Panc1 (cell line): ENCODE results near the gene RIMS1. TPM values are rescaled to one million over a fixed set of nuclear protein-coding genes. Genes with fewer than 3 reads are reported as not detected.

Experiments used
- ATAC-seq: fragments of 200-7000 bp; cut with Tn5 transposase; 2 replicates; pipeline ENCODE4 v1.9.1; 2020; ENCODE audit warnings: mild to moderate bottlenecking, moderate library complexity
- BruUV-seq: library from RNA; stranded (reverse); fragments of 400-500 nt; replicated peaks from 2 replicates; lab custom pipeline; 2021; lab: Mats Ljungman, UMichigan
- CTCF ChIA-PET: fragments of 300-600 bp; sonication (Branson Sonifier 250); formaldehyde crosslinking; loops from one replicate; lab custom pipeline; 2022; ENCODE audit warnings: antibody characterized with exemption; lab: Charles Lee
- POLR2A ChIA-PET: fragments of 300-600 bp; sonication (Branson Sonifier 250); formaldehyde crosslinking; loops from one replicate; lab custom pipeline; 2022; ENCODE audit warnings: antibody characterized with exemption; lab: Charles Lee
- DNase-seq: peaks from one replicate; pipeline ENCODE4 v3.0.0-alpha.2; 2010; ENCODE audit warnings: low read depth, low spot score
- H3K27ac ChIP-seq: 2 replicates; pipeline ENCODE4 v1.5.1; 2011; ENCODE audit warnings: mild to moderate bottlenecking, low read length, inconsistent platforms
- H3K27me3 ChIP-seq: fragments of 200-500 bp; sonication (Bioruptor generic); 2 replicates; pipeline ENCODE4 v1.6.0; 2014; ENCODE audit warnings: low read length, inconsistent platforms; ENCODE audit not compliant: control insufficient read depth, insufficient read depth
- H3K36me3 ChIP-seq: fragments of 200-500 bp; sonication (Bioruptor generic); 2 replicates; pipeline ENCODE4 v1.5.1; 2014; ENCODE audit warnings: inconsistent platforms, mild to moderate bottlenecking, low read length, moderate library complexity; ENCODE audit not compliant: control insufficient read depth, insufficient read depth
- H3K4me1 ChIP-seq: 2 replicates; pipeline ENCODE4 v1.5.1; 2011; ENCODE audit warnings: inconsistent platforms, mild to moderate bottlenecking, low read length, moderate library complexity; ENCODE audit not compliant: control insufficient read depth, insufficient read depth
- H3K4me3 ChIP-seq, 2 experiments: 2 replicates each; pipeline ENCODE4 v1.5.1; 2011 to 2012; ENCODE audit warnings: low read depth in 2 of 2, low read length in 2 of 2, mild to moderate bottlenecking in 2 of 2, inconsistent platforms in 1 of 2, moderate library complexity in 1 of 2
- H3K9me3 ChIP-seq: fragments of 200-500 bp; sonication (Bioruptor generic); 2 replicates; pipeline ENCODE4 v1.5.1; 2014; ENCODE audit warnings: low read depth, mild to moderate bottlenecking, inconsistent platforms, low read length, moderate library complexity; ENCODE audit not compliant: control insufficient read depth, insufficient read depth
- POLR2AphosphoS5 ChIP-seq: IDR thresholded peaks from 2 replicates; pipeline ENCODE4 v1.6.1; 2012; ENCODE audit warnings: mild to moderate bottlenecking, low read depth, low read length, moderate library complexity
- REST ChIP-seq, 2 experiments: IDR thresholded peaks; 2 replicates each; pipeline ENCODE4 v1.6.1; 2011 to 2012; ENCODE audit warnings: low read depth in 2 of 2, control low read depth in 1 of 2, low read length in 1 of 2, mild to moderate bottlenecking in 1 of 2, moderate library complexity in 1 of 2; ENCODE audit not compliant: insufficient read depth in 1 of 2
- SIN3A ChIP-seq: IDR thresholded peaks from 2 replicates; pipeline ENCODE4 v1.6.1; 2012; ENCODE audit warnings: low read depth, mild to moderate bottlenecking, low read length, moderate library complexity, borderline replicate concordance; ENCODE audit not compliant: insufficient read depth
- TCF7L2 ChIP-seq: IDR thresholded peaks from 2 replicates; pipeline ENCODE4 v1.6.1; 2011; ENCODE audit warnings: mild to moderate bottlenecking, low read depth, low read length, inconsistent platforms
- in situ Hi-C: cut with HindIII; loops from 2 replicates; pipeline ENCODE4 v1.10.0; 2016; ENCODE audit warnings: low sequenced_read_pairs, low pct_unique_long_range_greater_than_20kb
- intact Hi-C: fragments of 100-400 bp; cut with micrococcal nuclease; formaldehyde crosslinking; loops from one replicate; pipeline ENCODE4 v1.10.0; 2022; ENCODE audit not compliant: unreplicated experiment
- total RNA-seq: library from RNA; stranded (reverse); gene quantifications from one replicate; pipeline ENCODE4 v1.2.1, GENCODE V29; 2021; ENCODE audit not compliant: unreplicated experiment
- TF ChIP-seq, protein P1 (sequence below): fragments of 450-650 bp; IDR thresholded peaks from 2 replicates; pipeline ENCODE4 v1.5.1; 2017; ENCODE audit warnings: mild to moderate bottlenecking

RIMS1 gene
- total RNA-seq, 1 experiment from 2014 or later, result 0.18 TPM

DNA sequence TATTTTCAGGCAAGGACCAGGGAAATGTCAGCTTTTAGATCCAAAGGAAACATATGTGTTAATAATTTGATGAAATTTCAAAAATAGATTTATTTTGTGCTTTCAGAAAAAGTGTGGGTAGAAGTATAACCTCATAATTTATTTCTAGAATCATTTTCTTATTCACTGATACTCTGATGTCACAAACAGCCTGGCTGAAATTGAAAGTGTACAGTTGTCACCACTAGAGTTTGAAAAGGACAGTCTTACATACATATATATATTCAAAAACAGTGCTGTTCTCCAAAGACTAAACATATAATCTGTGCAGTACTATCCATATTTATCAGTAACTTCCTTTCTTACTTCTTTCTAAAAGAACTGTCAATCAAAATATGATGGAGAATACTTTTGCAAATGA, 481.1 kb downstream of the RIMS1 start:
- Histone ChIP-seq H3K4me1 (no peaks in the 10 kb centered on the region), H3K4me3 (no peak overlapping the region), H3K9me3 (no peaks in the 10 kb centered on the region), H3K27me3 (peaks cover 4% of the 10 kb centered on the region), H3K27ac (no peak overlapping the region), H3K36me3 (no peaks in the 10 kb centered on the region)
- ChIA-PET POLR2A (no interaction called here), CTCF (no interaction called here)
- TF ChIP-seq POLR2AphosphoS5 (no peak), TCF7L2 (no peak), SIN3A (no peak), REST (IDR thresholded peaks at IDR 0.05; ENCODE audit: insufficient read depth in 1 of 2, low read depth in 2 of 2, low read length in 1 of 2) (no peak)
- TF ChIP-seq, protein P1, sequence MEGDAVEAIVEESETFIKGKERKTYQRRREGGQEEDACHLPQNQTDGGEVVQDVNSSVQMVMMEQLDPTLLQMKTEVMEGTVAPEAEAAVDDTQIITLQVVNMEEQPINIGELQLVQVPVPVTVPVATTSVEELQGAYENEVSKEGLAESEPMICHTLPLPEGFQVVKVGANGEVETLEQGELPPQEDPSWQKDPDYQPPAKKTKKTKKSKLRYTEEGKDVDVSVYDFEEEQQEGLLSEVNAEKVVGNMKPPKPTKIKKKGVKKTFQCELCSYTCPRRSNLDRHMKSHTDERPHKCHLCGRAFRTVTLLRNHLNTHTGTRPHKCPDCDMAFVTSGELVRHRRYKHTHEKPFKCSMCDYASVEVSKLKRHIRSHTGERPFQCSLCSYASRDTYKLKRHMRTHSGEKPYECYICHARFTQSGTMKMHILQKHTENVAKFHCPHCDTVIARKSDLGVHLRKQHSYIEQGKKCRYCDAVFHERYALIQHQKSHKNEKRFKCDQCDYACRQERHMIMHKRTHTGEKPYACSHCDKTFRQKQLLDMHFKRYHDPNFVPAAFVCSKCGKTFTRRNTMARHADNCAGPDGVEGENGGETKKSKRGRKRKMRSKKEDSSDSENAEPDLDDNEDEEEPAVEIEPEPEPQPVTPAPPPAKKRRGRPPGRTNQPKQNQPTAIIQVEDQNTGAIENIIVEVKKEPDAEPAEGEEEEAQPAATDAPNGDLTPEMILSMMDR, result no peak
- DNase-seq (no peak), ATAC-seq (no peak)
- intact Hi-C loops (no loop called here), in situ Hi-C loops (no loop called here)
- BruUV-seq, result no TSS peak

DNA sequence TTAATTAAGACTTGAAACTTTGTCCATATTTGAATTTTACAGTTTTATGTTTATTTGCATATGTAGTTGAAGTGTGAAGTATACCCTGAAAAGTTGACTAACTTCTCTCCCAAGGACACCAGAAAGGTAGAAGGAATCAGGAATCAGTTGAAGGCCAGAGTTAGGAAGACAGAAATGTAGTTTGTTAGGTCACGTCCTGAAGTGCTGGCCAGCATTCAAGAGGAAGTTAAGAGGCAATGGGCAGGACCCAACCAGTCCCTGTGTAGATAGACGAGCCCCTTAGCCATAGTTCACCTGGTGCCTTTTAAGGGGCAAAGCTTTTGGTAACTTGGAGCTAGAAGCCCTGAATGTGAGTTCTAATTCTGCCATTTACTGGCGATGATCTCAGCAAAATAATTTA, 485.1 kb downstream of the RIMS1 start:
- CTCF ChIA-PET, result no interaction called here
- Histone ChIP-seq H3K4me3 (no peak overlapping the region), H3K9me3 (no peaks in the 10 kb centered on the region), H3K27me3 (peaks cover 4% of the 10 kb centered on the region), H3K36me3 (no peaks in the 10 kb centered on the region), H3K4me1 (no peaks in the 10 kb centered on the region), H3K27ac (no peak overlapping the region)
- DNase-seq, result no peak
- no peak for ATAC-seq
- no TSS peak for BruUV-seq
- TF ChIP-seq POLR2AphosphoS5, result no peak
- TF ChIP-seq SIN3A, result no peak
- POLR2A ChIA-PET, result no interaction called here
- intact Hi-C loops, result no loop called here
- in situ Hi-C loops, result no loop called here

DNA sequence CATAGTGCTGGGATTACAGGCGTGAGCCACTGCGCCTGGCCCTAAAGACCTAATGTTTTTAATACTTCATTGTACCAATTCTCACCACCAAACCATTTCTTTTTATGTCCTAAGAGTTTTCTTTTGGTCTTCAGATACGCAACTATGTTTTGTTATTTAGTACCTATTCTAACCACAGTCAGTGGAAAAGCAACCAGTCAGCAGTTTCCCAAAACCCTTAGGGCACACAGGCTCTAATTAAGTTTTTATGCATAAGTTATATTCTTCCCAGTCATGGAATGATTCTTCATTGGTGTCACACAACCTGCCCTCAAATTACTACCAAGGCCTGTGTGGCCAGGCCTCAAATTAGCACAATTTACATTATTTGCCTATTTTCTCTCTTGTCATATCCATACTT, 487.8 kb downstream of the RIMS1 start:
- intact Hi-C loops (no loop called here), in situ Hi-C loops (no loop called here)
- Histone ChIP-seq H3K27ac (no peak overlapping the region), H3K36me3 (no peaks in the 10 kb centered on the region), H3K27me3 (peaks cover 4% of the 10 kb centered on the region), H3K9me3 (no peaks in the 10 kb centered on the region), H3K4me1 (no peaks in the 10 kb centered on the region), H3K4me3 (no peak overlapping the region)
- no TSS peak for BruUV-seq
- TF ChIP-seq, protein P1, result no peak
- TF ChIP-seq SIN3A, result no peak
- no peak for TF ChIP-seq TCF7L2
- TF ChIP-seq POLR2AphosphoS5, result no peak
- no peak for TF ChIP-seq REST (IDR thresholded peaks at IDR 0.05; ENCODE audit: insufficient read depth in 1 of 2, low read depth in 2 of 2, low read length in 1 of 2)
- no peak for ATAC-seq
- ChIA-PET CTCF (no interaction called here), POLR2A (no interaction called here)
- DNase-seq, result no peak
